HG02938 (cell line): ENCODE measurements around the gene AHCYL2.
"Not testable (repeated sequence)": the region's sequence is repeated elsewhere in the genome, so short reads cannot be mapped to it uniquely, and the experiment has no call there.

Experiments
- ATAC-seq: cut with Tn5 transposase; IDR thresholded peaks from one replicate; pipeline ENCODE4 v1.9.1; 2021; ENCODE audit warnings: mild to moderate bottlenecking, moderate library complexity; ENCODE audit not compliant: unreplicated experiment

AHCYL2 gene

GRCh38 chr7:129446925-129447324 is 222.1 kb downstream of the AHCYL2 start:
- not testable (repeated sequence) for ATAC-seq

- not testable (repeated sequence) for ATAC-seq
These were observed 222.6 kb downstream of the AHCYL2 start for GRCh38 chr7:129447445-129447844.

GRCh38 chr7:129448608-129449007 is 223.8 kb downstream of the AHCYL2 start:
- not testable (repeated sequence) for ATAC-seq

- ATAC-seq, result no peak
These were observed 225.5 kb downstream of the AHCYL2 start for GRCh38 chr7:129450295-129450694.

GRCh38 chr7:129452589-129453231 is 227.9 kb downstream of the AHCYL2 start:
- no peak for ATAC-seq

- ATAC-seq, result no peak
These were observed 228.8 kb downstream of the AHCYL2 start for GRCh38 chr7:129453510-129454248.

- ATAC-seq, result no peak
These were observed 229.4 kb downstream of the AHCYL2 start for GRCh38 chr7:129454249-129454551.

- ATAC-seq, result no peak
These were observed 231.6 kb downstream of the AHCYL2 start for GRCh38 chr7:129456421-129456820.

GRCh38 chr7:129457101-129457500 is 232.3 kb downstream of the AHCYL2 start:
- no peak for ATAC-seq

- ATAC-seq, result no peak
These were observed 233.3 kb downstream of the AHCYL2 start for GRCh38 chr7:129458171-129458570.

- no peak for ATAC-seq
These were observed 237.0 kb downstream of the AHCYL2 start for GRCh38 chr7:129461809-129462208.

- ATAC-seq, result no peak
These were observed 237.6 kb downstream of the AHCYL2 start for GRCh38 chr7:129462420-129462819.

GRCh38 chr7:129464194-129464593 is 239.4 kb downstream of the AHCYL2 start:
- ATAC-seq, result no peak

- no peak for ATAC-seq
These were observed 240.2 kb downstream of the AHCYL2 start for GRCh38 chr7:129465080-129465479.

- no peak for ATAC-seq
These were observed 242.0 kb downstream of the AHCYL2 start for GRCh38 chr7:129466796-129467195.

- ATAC-seq, result no peak
These were observed 243.3 kb downstream of the AHCYL2 start for GRCh38 chr7:129468087-129468486.

GRCh38 chr7:129468547-129468946 is 243.7 kb downstream of the AHCYL2 start:
- ATAC-seq, result no peak

GRCh38 chr7:129469930-129470329 is 245.1 kb downstream of the AHCYL2 start:
- no peak for ATAC-seq

GRCh38 chr7:129470411-129470810 is 245.6 kb downstream of the AHCYL2 start:
- ATAC-seq, result no peak

- ATAC-seq, result no peak
These were observed 246.6 kb downstream of the AHCYL2 start for GRCh38 chr7:129471402-129471827.

- ATAC-seq, result not testable (repeated sequence)
These were observed 251.1 kb downstream of the AHCYL2 start for GRCh38 chr7:129475931-129476330.

- not testable (repeated sequence) for ATAC-seq
These were observed 251.6 kb downstream of the AHCYL2 start for GRCh38 chr7:129476398-129476797.
